DND-41 (cell line): ENCODE data around the gene BCL7A.

Experiments used
- CTCF ChIP-seq: IDR thresholded peaks from 2 replicates; pipeline ENCODE4 v1.5.1; 2012; ENCODE audit warnings: borderline replicate concordance, low read length, moderate library complexity, mild to moderate bottlenecking; ENCODE audit not compliant: poor library complexity, severe bottlenecking; ENCODE audit errors: extremely low read depth
- EZH2 ChIP-seq: IDR thresholded peaks from 3 replicates; pipeline ENCODE4 v1.6.1; 2012; ENCODE audit warnings: borderline replicate concordance, low read depth, mild to moderate bottlenecking, moderate library complexity, low read length, inconsistent platforms; ENCODE audit not compliant: severe bottlenecking

GRCh38 chr12:121992059-121992879 is 29.4 kb upstream of the BCL7A start:
- TF ChIP-seq CTCF, result no peak
- no peak for TF ChIP-seq EZH2
